GM19468 (cell line): ENCODE measurements around the gene CIART.

Experiments used
- ATAC-seq: cut with Tn5 transposase; IDR thresholded peaks from one replicate; pipeline ENCODE4 v1.9.1; 2021; ENCODE audit warnings: mild to moderate bottlenecking, moderate library complexity, moderate number of reproducible peaks; ENCODE audit not compliant: unreplicated experiment; ENCODE audit errors: extremely low read depth

CIART gene

DNA sequence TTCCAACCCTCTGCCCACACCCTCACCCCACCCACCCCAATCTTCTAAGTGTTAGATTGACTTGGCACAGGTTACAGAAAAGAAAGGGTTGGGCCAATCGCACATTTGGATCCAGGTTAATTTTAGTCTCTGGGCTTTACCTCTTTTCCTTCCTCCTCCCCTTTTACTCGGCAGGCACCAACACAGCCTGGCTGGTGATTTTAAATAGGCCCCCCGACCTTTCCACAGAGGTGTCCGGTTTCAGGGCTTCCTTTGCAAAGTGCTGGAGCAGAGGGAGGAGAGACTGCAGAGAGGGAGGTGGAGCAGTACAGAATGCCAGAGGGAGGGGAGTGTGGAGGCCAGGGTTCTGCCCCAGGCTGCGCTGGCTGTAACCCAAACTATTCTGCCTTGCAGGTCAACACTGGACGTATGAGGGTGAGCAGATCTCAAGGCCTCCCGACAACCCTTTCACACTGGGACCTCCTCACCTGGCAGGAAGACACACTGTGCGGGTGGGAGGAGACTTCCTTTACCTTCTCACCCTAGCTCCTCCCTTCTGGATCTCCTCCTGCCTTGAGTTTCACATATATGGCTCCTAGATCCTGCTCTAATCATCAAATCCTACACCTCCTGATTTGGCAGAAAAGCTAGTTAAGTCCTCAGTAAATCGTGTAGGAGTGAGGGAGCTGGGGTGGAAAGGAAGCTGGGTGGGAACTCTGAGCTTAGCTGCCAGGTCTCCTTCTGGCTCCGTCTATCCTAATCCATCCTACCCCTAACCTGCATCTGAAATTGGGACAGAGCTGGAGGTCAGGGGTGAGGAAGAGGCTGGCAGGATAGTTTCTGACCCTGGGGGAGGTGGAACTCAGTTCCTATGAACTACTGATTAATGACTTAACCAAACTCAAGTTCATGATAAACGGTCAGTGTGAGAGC, 22.3 kb upstream of the CIART start:
- no peak for ATAC-seq

DNA sequence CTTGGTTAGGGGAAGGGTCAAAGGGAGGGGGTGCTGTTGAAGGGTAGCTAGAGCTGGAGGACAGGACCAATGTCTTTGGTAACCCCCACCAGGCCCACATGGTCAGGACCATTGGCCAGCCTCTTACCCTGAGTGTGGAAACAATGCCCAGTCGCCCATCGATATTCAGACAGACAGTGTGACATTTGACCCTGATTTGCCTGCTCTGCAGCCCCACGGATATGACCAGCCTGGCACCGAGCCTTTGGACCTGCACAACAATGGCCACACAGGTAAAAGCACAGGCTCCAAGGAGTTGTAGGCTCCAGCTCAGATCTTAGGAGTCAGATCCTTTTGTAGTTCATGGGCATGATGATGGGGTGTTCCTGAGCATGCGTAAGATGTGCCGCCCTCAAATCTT, 21.0 kb upstream of the CIART start:
- ATAC-seq = no peak

DNA sequence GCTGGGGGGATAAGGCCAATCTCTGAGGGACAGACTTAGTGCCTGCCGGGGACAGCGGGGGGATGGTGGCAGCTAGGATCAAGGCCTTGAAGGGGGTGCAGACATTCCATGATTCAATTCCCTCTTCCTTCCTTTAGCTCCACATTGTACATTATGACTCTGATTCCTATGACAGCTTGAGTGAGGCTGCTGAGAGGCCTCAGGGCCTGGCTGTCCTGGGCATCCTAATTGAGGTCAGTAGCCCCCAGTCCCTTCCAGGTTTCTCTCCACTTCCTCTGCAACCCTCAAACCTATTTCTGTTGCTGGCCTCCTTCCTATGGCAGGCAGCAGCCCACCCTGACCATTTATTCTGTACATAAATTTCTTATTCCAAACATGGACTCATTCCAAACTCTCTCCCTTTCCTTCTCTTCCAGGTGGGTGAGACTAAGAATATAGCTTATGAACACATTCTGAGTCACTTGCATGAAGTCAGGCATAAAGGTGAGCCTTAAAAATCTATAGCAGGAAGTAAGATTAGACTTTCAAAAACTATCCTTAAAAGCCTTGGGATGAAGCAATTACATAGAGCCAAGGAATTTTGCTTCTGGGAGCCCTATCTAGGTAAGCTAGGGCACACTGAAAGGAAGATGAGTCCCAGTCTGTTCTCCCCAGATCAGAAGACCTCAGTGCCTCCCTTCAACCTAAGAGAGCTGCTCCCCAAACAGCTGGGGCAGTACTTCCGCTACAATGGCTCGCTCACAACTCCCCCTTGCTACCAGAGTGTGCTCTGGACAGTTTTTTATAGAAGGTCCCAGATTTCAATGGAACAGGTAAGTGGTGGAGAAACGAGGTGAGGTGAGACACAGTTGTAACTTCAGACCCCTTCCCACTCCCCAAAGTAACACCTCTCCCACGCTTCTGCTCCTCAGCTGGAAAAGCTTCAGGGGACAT, 19.7 kb upstream of the CIART start:
- ATAC-seq = no peak

DNA sequence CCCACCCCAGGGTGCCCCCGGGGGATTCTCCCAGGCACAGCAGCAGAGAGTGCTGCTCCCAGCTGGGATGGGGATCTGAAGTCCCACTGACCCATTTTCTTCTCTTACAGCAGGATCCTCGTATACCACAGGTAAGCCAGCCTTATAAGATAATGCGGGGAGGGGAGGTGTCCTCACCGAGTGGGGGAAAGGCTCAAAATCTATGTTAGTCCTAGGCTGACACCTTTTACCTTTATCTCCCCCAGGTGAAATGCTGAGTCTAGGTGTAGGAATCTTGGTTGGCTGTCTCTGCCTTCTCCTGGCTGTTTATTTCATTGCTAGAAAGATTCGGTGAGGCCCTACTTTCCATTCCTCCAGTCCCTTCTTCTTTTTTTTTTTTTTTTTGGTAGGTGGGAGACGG, 18.8 kb upstream of the CIART start:
- no peak for ATAC-seq

DNA sequence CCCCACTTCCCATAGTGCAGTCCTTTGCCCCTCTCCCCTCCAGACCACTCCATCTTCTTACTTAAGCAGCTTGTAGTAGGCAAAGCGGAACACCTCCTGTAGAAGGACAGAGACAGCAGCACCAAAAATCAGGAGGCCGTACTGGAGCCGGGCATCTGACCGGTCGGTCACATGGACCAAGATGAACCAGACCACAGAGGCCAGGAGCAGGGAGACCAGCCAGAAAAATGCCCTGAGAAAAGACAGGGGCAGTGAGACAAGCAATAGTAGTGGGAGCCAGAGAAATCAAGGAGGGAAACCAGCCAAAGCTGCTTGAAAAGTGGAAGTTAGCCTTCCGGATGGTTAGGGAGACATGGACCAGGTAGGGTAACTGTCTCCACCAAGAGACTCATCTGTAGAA, 14.5 kb upstream of the CIART start:
- no peak for ATAC-seq

DNA sequence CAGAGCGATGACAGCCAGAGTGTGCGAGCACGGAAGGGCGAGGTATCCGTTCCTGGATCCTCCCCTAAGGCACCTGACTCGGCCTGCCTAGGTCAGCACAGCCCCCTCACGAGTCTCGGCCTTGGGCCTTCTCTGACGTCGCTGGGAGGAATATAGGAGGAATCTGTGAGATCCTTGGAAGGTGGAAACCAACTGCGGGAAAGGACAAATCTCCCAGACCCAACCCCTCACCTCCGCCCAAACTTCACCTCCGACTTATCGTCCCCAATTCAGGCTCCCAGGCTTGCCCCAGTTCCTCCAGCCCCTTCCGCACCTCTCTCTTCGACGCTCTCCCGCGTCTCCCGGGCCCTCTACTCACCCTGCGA, 14.0 kb upstream of the CIART start:
- no peak for ATAC-seq

DNA sequence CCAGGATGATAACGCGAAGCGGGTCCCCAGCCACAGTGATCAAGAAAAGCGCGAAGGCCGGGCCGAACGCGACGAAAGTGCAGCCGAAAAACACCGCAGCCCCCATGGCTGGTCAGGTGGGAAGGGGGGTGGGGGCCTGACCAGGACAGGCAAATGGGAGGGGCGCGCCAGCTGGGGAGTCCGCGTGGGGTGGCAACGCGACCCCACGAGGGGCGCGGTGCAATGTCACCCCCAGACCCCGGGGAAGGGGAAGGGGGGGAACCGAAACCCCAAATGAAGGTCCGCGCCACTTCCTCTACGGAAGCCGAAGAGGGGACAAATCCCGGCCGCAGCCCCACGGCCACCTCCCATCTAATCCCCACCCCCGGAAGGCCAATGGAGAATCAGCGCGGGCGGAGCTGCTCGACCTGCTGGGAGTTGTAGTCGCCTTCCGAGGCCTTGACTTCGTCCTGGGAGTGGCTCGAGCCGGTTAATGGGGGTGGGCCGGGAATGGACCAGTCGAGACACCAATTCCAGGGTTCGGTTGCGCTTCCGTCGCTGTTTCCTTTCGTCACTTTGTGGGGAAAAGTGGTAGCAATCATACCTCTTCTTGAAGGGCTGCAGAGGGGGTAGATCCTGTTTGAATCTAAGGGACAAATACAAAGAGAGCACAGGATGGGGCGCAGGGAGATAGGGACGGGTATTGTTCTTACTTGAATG, 13.5 kb upstream of the CIART start, which contains the start of gene APH1A:
Gene APH1A (minus strand): TSS at position 312 of the 699 bp plus-strand sequence. CDS start 206 bp downstream, at position 106.
- peak; percentile 77 for ATAC-seq

DNA sequence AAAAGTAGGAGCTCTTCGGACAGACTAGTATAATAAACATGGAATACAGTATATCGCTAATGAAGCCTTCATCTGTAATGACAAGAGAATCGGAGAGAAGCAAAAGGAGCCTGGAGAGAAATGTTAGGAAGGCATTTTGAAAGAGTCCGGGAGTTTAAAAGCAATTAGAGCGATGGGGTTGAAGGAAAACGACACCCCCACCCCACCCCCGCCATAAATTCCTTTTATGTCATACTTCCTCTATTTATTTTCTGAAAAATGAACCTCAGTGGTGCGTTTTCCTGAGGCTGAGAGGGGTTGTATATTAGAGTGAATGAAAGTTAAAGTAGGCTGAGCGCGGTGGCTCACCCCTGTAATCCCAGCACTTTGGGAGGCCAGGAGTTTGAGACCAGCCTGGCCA, 12.9 kb upstream of the CIART start:
- no peak for ATAC-seq

DNA sequence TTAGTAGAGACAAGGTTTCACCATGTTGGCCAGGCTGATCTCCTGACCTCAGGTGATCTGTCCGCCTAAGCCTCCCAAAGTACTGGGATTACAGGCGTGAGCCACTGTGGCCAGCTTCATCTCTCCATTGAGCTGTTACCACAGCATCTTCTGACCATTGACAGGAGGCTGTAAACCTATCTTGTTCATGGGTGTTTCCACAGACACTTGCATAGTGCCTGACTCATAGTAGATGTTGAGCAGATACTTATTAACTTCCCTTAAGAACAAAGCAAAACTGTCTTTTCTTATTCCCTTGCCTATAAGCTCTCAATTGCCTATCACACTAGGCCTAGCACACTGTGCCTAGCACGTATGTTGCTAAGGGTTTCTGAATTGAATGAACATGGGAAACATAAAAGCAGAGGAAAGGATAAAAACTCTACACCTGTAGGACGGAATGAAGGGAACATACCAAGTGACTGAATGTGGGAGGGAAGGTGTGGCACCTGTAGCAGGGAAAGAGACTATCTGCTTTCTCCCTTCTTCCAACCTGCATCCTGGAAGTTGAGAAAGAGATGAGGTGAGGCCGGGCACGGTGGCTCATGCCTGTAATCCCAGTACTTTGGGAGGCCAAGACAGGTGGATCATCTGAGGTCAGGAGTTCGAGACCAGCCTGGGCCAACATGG, 10.9 kb upstream of the CIART start:
- ATAC-seq = no peak

DNA sequence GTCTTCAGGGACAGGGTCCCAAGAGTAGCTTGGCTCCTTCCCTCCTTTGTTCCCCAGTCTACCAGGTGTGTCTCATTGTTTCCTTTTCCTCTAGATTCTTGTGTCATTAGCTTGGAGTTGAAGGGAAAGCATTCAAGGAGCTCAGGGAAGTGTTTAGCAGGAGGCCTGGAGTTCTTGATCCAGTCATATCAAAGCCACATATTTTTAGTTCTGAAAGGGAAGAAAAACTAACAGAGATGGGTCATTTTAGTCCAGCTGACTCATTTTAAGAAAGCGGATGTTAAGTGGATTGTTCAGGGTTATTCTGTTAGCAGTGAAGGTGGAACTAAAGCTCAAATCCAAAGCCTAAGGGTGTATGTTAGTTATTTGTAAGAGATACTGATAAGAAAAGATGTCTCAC, 9.0 kb upstream of the CIART start:
- ATAC-seq = no peak

DNA sequence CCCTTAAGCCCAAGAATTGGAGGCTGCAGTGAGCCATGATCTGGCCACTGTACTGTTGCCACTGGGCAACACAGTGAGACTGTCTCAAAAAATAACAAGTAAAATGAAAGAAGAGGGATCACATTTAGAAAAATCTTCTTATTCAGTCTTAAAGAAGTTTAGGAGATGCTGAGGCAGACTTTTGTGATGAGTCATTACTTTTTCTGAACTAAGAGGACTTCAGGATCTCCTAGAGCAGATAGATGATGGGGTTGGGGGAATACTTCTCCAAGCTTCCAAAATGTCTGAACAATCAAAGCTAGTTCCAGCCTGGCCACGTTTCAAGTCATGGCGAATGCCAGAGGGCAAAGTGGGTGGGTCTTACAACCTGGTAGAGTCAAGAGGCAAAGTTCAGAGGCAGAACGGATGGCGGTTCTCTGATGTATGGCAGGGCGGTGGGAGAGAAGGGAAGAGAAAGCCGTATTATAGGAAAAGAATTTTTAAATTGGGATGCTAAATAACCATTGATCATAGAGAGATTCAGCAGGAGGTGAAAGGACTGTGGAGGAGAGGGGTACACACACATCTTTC, 2.1 kb upstream of the CIART start:
- no peak for ATAC-seq

DNA sequence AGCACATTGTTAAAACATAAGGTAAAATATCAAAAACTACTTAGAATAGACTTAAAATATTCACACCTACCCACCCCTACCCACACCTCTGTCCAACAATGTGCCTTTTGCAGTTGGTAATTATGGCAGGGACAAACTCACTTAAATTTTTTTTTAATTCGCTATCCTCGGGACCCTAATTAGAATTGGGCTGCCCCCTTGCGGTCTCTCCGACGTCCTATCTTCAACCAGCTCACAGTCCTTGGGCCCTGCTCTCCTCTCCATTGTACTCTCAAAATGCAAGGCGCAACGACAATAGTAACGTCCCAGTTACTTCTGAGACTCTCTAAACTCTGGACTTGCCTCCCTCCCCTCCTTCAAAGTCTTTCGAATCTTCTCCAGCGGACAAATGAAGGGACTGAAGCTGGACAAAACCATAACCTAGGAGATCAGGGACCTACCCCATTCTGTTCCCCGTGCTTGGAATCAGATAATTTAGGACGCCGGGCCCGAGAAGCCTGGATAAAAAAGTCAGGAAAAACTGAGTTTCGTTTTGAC, 1.1 kb upstream of the CIART start:
- ATAC-seq = no peak

DNA sequence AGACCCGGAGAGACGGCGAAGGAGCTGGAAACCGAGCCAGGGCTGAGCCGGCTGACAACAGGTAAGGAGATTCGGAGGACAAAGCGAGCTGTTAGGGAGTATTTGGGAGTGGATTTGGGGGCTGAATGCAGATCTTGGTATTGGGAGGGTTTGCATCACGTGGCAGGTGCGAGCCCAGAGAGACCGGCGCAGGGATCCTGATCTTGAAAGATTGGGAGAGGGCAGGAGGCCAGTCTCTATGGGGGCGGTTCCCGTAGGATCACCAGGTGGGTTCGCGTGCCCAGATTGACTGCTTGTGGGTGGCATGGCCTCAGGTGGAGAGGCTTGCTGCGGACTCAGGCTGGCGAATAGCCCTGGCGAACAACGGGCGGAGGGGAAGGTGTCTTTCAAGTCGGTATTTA, 204 bp downstream of the CIART start:
- ATAC-seq = no peak

DNA sequence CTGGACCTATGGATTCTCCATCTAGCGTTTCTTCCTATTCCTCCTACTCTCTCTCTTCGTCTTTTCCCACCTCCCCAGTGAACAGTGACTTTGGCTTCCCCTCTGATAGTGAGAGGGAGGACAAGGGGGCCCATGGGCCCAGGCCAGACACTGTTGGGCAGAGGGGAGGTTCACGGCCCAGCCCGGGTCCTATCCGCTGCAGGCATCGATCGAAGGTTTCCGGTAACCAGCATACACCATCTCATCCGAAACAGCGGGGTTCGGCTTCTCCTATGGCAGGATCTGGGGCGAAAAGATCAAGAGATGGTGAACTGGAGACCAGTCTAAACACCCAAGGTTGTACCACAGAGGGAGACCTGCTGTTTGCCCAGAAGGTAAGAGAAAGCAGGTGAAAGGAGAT, 906 bp downstream of the CIART start:
- ATAC-seq = no peak

DNA sequence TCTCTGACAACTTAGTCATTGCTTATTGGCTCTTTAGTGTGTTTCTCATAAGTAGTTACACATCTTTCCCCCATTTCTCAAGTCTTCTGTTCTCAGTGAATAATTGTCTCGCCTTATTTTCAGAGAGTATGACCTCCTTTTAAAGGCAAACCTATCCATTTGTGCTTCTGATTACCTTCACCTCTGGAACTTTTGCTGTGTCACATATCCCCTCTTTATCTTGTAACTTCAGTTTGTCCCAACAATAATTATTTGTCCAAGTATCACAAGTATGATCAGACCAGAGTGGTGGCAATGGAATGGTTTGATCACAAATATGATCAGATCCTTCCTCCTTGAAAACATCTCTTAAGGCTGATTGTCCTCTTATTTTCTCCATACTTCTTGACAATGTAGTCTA, 6.0 kb downstream of the CIART start:
- ATAC-seq = no peak

DNA sequence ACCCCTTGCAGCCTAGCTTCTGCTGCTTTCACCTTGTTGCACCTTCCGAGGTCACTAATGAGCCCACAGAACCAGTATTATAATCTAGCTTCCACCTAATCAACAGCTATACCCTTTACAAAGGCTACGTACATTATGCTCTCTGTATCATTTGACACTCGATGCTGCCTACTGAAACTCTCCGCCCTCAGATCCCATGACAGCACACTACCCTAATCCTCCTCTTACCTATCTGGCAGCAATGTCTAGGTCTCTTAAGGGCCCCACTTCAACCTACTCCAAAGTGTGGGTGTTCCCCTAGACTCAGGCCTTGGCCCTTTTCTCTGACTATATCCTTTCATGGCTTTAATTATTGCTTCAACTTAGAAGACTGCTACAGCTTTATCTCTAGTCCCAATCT, 6.5 kb downstream of the CIART start:
- ATAC-seq = no peak

DNA sequence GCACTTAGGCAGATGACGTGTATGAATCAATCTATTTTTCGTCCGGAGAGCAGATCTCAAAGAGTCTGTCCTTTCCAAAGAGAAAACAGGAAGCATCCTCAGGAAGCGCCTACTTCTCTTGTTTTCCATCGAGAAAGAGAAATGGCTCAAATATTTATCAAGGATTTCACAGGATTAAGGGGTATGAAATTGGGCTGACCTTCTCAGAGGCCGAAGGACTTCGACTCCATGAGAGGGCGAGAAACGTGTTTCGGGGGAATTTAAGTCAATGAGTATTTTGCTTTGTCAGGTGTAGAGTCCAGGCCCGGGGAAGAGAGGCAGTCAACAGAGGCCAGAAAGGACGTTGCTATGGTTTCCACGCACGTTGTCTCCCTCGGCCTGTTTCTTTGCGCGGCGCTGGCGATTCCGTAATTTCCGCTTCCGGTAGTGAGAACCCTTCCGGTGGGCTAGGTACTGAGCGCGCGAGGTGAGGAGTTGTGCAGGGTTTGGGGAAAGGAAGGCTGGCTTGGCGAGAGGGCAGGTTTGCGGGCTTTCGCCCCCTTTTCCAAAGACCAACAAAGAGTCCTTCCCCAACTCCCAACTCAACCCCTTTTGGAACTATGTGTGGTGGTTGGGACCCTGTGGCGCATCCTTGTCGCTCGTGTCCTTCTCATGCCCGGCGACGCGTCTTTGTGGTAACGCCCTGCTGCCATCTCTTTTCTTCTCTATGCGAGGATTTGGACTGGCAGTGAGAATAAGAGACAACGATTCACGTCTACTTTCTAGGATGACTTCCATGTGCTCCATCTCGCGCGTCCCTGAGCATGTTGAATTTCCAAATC, 11.3 kb downstream of the CIART start, which contains the start of gene MRPS21:
Gene MRPS21 (plus strand): TSS at position 429 of the 821 bp plus-strand sequence. CDS start 506 bp downstream, outside the sequence.
- ATAC-seq = peak; percentile 92

DNA sequence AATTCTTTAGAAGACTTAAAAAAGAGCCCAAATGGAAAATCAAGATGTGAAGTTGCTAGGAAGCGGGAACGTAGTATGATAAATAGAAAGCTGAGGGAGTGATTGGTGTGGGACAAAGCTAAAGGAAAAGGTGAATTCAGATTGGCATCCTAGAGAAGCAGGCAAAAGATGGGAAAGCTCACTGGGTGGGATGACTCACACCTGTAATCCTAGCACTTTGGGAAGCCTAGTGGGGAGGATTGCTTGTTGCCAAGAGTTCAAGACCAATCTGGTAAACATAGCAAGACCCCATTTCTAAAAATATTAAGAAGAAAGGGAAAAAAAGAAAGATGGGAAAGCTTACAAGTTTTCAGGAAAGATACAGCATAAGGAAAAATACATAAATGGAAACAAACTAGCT, 13.1 kb downstream of the CIART start:
- ATAC-seq = no peak
